SU-DHL-6 (cell line): ENCODE data around the gene EML6.

Experiments used
- CTCF ChIP-seq: fragments of 200-600 bp; sonication (generic); IDR thresholded peaks from one replicate; pipeline ENCODE4 v1.5.1; 2017; ENCODE audit warnings: antibody characterized with exemption, mild to moderate bottlenecking, low read length, moderate library complexity; ENCODE audit not compliant: insufficient read depth, poor library complexity, severe bottlenecking
- EZH2phosphoT487 ChIP-seq: fragments of 200-600 bp; sonication (generic), shearing (Covaris generic); conservative IDR thresholded peaks from 2 replicates; pipeline ENCODE4 v1.6.1; 2018; ENCODE audit warnings: mild to moderate bottlenecking, antibody characterized with exemption, low read length, moderate library complexity, mixed read lengths

DNA sequence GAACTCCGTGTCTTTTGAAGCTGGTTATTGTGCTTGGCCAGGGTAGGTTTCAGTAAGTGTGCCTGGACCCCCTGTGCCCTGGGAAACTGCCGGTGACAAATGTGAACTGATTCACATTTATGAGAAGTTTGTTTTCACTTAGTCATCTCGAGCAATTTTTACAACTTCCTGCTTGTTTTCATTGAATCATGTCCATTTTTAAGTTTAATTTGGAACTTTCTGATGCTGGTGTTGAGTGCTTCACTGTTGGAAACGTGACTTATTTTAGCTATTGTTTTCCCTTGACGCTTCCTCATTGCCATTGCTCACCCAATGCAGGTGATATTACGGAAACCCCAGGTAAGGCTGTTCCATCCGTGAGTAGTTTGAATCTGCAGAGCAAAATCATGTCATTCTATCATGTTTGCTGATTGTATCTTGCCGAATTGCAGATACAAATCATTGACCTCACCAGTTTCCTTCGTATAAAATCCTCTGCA, 229.6 kb downstream of the EML6 start:
- TF ChIP-seq CTCF, result no peak
- TF ChIP-seq EZH2phosphoT487, result no peak
